Hepatocyte (in vitro differentiated cells): ENCODE results near the gene LDLRAD4.

Source experiments
- CTCF ChIP-seq: fragments of 200-600 bp; sonication (generic); IDR thresholded peaks from 2 replicates; pipeline ENCODE4 v1.5.1; 2016; ENCODE audit warnings: antibody characterized with exemption, mild to moderate bottlenecking; ENCODE audit not compliant: poor library complexity
- EZH2 ChIP-seq: fragments of 200-600 bp; sonication (generic); IDR thresholded peaks from 2 replicates; pipeline ENCODE4 v1.6.1; 2016; ENCODE audit warnings: antibody characterized with exemption, mild to moderate bottlenecking, borderline replicate concordance
- EZH2phosphoT487 ChIP-seq: fragments of 200-600 bp; sonication (generic); IDR thresholded peaks from one replicate; pipeline ENCODE4 v1.6.1; 2018; ENCODE audit warnings: antibody characterized with exemption, mild to moderate bottlenecking, low read depth, moderate library complexity; ENCODE audit not compliant: unreplicated experiment, severe bottlenecking

- TF ChIP-seq CTCF (no peak), EZH2 (no peak), EZH2phosphoT487 (no peak)
Measured at GRCh38 chr18:13647761-13648160, 429.2 kb downstream of the LDLRAD4 start.
